Lower leg skin (tissue), 3 donors: ENCODE measurements around the gene INSC.

ENCODE experiments used
- CTCF ChIP-seq, 3 donors: fragments of 450-650 bp; IDR thresholded peaks; one replicate each; pipeline ENCODE4 v1.5.1; 2016; ENCODE audit warnings: antibody characterized with exemption in 3 of 3, mild to moderate bottlenecking in 3 of 3, moderate library complexity in 2 of 3
- POLR2A ChIP-seq, 2 donors: fragments of 450-650 bp; IDR thresholded peaks; one replicate each; pipeline ENCODE4 v1.6.1; 2016 to 2017; ENCODE audit warnings: antibody characterized with exemption in 2 of 2, mild to moderate bottlenecking in 1 of 2, moderate library complexity in 1 of 2

- TF ChIP-seq CTCF (IDR thresholded peaks at IDR 0.05) (no peak), POLR2A (IDR thresholded peaks at IDR 0.05) (no peak)
Measured at GRCh38 chr11:15073361-15074205, 41.1 kb upstream of the INSC start, which contains the start of gene CALCB.
